ENCODE measurements around the gene SKAP2. TPM values are rescaled to one million over a fixed set of nuclear protein-coding genes. Genes with fewer than 3 reads are reported as not detected.

SKAP2 gene
- total RNA-seq, 1 donor from 2014 or later = 7.9 TPM

- intact Hi-C loops (cut with micrococcal nuclease) = no loop called here
Measured at GRCh38 chr7:26779978-26780595, 84.3 kb downstream of the SKAP2 start.

DNA sequence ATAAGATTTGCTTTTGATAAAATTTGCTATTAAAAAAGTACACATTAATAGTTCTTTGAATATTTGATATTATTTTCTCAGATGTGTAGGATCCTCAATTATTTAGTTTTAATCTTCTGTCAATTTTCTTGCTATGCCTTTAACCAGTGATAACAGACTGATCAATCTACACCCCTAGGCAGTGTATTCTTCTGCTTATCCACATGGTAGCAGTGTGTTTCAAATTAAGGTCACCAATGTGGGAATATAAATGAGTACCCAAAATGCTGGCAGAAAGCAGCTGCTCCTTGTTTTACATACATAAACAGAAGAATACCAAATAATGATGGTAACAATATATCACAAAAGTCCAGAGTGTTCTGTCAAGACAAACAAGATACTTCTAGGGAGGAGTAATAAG, 87.0 kb downstream of the SKAP2 start:
- intact Hi-C loops (cut with micrococcal nuclease) = no loop called here

DNA sequence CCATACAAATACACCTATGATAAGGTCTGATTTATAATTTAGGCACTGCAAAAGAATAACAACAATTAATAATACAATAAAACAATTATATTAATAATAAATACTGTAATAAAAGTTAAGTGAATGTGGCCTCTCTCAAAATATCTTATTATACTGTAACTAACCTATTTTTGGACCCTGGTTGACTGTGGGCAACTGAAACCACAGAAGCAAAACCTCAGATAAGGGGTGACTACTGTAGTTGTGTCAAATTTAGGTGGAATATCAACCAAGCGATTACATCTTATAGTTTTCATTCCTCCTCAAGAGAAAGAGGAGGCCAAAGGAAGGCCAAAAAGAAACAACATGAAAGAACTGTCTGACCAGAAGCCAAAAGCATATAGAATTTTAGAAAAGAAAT, 103.9 kb downstream of the SKAP2 start:
- intact Hi-C loops (cut with micrococcal nuclease) = no loop called here

- intact Hi-C loops (cut with micrococcal nuclease) = no loop called here
Measured at GRCh38 chr7:26759108-26759507, 105.3 kb downstream of the SKAP2 start.

DNA sequence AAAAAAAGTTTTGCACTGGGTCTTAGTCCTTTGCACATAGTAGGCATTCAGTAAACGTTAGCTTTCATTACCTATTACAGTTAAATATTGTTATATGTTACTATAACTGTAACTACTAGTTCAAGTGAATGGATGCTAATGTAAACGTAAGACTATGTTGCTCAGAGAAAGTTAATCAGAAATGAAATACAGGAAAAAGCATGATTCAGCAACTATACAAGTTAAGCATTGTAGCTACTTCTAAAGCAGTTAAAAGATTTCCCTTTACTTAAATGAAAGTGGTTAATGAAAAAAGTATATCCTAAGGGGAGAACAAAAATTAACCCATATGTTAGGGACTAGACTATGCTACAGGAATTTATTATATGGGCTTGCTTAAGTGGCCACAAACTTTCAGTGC, 121.2 kb downstream of the SKAP2 start:
- intact Hi-C loops (cut with micrococcal nuclease) = no loop called here

GRCh38 chr7:26735976-26736600, 128.3 kb downstream of the SKAP2 start:
- intact Hi-C loops (cut with micrococcal nuclease) = no loop called here

DNA sequence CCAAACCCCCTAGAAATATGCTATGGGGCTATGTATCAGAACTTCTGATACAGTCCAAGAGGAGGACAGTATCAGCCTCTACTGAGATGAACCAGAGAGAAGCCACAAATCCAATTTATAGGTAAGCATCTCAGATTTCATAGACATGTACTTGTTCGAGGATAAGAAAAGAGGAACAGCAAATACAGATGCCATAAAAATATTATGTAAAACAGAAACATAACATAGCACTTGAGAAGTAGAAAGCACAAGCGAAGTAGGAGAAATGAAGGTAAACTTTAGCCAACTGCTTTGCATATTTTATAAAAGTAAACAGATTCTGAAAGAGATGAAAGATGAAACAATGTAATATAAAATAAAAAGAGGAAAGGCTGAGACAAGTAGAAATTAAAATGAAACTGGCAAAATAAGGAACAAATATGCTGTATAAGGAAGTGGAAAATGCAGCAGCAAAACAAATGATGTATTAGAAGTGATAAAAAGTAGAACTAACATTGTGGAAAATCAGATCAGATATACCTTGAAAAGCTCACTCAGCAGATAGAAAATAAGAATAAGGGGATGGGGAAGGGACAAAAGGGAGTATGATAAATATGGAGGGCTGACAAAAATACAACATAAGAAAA, 135.1 kb downstream of the SKAP2 start:
- intact Hi-C loops (cut with micrococcal nuclease) = no loop called here

GRCh38 chr7:26726051-26726450, 138.3 kb downstream of the SKAP2 start:
- intact Hi-C loops (cut with micrococcal nuclease) = no loop called here

DNA sequence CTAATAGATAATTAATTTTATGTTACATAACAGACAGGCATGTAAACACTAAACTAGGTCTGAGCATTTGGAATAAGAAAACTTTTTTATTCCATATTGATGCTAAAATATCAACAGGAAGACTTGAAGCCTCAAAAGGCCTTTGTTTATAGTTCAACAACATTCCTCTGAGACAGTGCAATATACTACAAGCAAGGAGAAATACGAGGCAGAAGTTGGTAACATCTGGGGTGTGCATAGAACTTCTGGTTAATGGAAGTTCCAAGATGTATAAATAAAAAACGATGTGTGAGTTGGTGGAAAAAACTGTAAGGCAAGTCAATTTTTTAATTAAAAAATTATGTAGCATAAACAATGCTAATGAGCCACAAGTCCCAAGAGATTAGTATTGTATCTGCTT, 139.6 kb downstream of the SKAP2 start:
- intact Hi-C loops (cut with micrococcal nuclease) = no loop called here

- intact Hi-C loops (cut with micrococcal nuclease) = no loop called here
Measured at GRCh38 chr7:26723129-26723528, 141.3 kb downstream of the SKAP2 start.

DNA sequence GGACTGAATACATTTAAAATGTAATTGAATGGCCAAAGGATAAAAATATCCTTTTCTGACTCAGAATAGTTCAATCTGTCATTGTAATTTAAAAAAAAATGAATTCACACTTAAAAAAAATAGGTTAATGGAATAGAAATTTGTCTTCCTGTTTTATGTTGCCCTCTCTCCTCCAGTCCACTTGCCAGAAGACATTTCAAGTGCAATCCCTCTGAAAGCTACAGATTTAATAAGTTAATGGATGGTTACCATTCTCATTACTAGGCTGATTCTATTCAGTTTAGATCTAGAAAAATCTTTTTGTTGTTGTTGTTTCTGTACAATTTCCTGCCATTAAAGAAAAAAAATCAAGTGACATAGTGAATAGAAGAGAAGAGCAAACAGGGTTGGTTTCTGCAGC, 142.9 kb downstream of the SKAP2 start:
- intact Hi-C loops (cut with micrococcal nuclease) = no loop called here

DNA sequence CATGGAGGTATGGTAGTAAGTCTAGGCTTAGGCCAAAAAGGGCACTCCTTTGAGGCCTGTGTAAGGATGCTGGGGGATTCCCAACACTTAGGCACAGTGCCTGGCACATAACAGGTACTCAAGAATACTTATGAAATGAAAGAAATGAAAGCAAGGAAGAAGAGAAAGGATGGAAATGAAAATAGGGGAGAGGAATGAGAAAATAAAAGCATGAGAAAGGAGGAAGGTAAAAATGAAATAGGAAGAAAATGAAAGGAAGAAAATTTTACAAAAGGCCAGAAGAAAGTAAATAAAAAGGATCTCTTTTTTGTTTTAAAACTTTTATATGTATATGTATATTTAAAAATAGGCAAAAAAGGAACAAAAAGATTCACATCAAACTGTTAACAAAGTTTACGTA, 146.3 kb downstream of the SKAP2 start:
- intact Hi-C loops (cut with micrococcal nuclease) = no loop called here

GRCh38 chr7:26714438-26714837, 150.0 kb downstream of the SKAP2 start:
- intact Hi-C loops (cut with micrococcal nuclease) = no loop called here

DNA sequence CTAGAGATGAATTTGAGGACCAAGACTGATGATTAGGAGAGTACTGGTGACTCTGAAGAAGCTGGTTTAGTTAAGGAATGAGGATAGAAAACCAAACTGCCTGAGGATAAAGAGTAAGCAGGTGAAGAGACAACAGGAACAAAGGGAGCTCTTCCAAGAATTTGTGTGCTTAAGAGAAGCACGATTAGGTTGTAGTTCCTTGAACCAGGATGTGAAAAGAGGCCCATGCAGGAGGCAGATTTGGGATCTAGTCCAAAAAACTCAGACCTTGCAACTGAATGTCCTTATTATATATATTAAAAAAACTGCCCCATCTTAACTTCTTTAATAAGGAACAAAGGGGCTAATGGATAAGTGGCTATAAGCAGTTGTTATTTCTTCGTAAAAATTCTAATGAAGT, 150.4 kb downstream of the SKAP2 start:
- intact Hi-C loops (cut with micrococcal nuclease) = no loop called here

GRCh38 chr7:26709210-26709990, 155.0 kb downstream of the SKAP2 start:
- intact Hi-C loops (cut with micrococcal nuclease) = no loop called here

DNA sequence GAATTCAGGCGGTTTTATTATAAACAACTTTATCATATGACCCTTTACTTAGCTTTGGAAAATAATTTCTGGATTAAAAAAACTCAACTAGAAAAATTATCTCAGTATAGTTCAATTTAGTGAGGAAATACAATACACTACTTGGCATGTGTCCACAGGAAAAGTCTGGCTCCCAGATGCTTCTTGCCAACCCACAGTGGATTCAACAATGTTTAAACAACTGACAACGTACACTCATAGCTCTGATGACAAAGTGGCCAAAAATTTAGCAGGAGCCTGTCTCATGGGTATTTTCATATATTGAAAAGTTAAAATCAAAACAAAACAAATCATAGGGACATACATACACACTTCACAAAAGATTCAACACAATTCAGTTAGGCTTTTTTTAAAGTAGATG, 158.8 kb downstream of the SKAP2 start:
- intact Hi-C loops (cut with micrococcal nuclease) = no loop called here

- intact Hi-C loops (cut with micrococcal nuclease) = no loop called here
Measured at GRCh38 chr7:26704786-26705185, 159.6 kb downstream of the SKAP2 start.

DNA sequence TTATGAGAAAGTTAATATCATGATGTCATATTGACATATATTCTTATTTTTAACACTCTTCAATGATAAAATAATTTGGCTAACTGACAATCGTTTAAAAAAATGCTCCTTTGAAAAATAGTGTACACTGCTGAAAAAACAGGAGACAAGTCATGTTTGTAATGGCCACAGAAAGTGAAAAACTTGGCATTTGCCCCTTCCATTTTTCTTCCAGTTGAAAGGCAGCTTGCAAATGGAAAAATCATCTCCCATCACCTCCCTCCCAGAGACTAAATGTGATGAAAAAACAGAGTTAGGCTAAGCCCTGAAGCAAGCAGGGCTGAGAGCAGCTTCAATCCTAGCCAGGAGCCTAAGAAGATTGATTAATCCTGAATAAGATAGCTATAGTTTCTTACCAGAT, 160.4 kb downstream of the SKAP2 start:
- intact Hi-C loops (cut with micrococcal nuclease) = no loop called here

GRCh38 chr7:26700893-26701292, 163.5 kb downstream of the SKAP2 start:
- intact Hi-C loops (cut with micrococcal nuclease) = no loop called here

DNA sequence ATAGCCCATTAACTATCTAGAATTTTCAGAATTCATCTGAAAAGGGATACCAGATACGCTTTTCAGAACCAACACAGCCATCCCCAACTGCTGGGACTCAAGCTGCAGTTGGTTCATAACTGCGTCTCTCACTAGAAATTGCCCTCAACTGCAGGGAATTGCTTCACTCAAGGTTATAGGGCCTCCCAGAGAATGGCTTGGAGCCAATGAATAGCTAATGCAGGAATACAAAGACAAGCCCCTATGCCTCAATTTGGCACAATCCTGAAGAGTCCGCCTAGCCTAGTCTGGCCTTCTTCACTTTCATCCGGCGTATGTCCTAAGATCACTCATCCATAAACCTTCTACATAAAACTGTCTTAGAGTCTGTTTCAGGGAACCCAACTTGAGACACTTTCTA, 164.0 kb downstream of the SKAP2 start:
- intact Hi-C loops (cut with micrococcal nuclease) = no loop called here

GRCh38 chr7:26699766-26700165, 164.6 kb downstream of the SKAP2 start:
- intact Hi-C loops (cut with micrococcal nuclease) = no loop called here

GRCh38 chr7:26698806-26699205, 165.6 kb downstream of the SKAP2 start:
- intact Hi-C loops (cut with micrococcal nuclease) = no loop called here
